ENCODE results near the gene GAS2L2.
"Not testable (repeated sequence)": the region's sequence is repeated elsewhere in the genome, so short reads cannot be mapped to it uniquely, and the experiment has no call there.

Gene GAS2L2

DNA sequence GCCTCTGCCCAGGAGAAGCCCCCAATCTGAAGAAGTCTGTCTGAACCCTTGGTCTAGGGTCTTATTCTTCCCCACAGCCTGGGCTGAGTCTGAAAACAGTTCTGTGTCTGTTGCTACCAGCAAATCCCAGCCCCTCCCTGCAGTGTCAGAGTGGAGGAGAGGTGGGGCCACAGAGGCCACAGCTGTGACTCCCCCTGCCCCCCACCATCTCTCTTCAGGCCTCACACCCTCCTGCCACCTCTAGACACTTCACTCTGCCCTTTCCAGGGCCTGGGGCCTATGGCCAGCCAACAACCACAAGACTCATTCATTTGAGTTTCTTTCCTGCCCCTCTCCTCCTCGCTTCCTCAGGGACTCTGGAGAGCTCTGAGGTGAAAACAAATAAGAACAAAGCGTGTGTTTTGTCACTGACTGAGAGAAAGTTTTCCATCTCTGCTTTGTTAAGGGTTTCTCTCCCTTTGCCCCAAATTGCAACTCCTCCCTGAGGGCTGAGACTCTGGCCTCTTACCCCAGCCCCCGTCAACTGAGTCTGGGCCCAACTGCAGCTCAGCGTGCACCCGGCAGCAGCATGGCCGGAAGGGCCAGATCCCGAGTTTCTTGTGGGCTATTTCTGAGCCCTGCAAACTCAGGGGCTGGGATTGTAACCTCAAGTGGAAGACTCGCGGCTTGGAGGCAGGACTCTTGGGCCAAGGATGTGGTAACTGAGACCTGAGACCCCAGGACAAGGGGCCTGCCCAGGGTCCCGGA lies 20.8 kb upstream of the GAS2L2 start:
- peak in 1 of 56 donors; percentile 14 for DNase-seq

DNA sequence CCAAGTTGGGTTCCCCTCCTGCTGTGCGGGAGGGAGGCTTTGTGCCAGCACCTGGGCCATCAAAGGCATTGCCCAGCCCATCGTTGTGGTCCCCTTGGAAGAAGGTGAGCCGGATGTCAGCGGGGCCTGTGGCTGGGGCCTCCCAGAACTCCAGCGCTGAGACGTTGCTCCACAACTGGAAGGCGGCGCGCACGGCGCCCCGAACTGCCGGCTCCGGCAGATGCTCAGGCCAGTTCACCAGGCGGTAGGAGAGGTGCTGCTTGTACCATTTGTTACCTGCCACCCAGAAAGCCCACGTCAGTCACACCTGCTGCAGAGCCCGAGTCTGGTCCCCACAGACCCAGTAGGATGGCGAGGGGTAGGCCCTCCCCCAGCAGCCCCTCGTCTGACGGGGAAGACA lies 20.1 kb upstream of the GAS2L2 start:
- DNase-seq, result no peak

DNA sequence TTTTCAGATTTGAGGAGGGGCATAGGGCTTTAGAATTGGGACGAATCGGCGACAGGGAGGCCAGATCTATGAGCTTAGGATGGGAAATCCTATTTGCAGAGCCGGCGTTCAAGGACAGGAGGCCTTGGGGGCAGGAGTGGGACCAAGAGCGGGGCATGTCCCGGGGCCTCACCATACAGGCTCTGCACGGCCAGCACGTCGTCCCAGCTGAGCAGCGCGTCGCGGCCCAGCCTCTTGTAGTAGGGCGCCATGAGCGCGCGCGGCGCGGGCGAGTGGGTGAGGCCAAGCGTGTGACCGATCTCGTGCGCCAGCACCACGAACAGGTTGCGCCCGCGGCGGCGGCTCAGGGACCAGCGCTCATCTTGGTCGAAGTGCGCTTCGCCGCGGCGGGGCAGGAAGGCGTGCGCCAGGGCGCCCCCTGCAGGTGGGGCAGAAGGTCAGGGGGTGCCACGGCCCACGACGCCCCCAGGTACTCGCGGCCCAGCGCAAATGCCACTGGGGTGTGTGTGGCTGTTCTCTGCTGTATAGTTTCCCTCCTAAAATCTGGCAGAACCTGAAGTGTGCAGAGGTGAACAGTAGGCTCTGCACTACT lies 17.0 kb upstream of the GAS2L2 start:
- DNase-seq, result no peak

DNA sequence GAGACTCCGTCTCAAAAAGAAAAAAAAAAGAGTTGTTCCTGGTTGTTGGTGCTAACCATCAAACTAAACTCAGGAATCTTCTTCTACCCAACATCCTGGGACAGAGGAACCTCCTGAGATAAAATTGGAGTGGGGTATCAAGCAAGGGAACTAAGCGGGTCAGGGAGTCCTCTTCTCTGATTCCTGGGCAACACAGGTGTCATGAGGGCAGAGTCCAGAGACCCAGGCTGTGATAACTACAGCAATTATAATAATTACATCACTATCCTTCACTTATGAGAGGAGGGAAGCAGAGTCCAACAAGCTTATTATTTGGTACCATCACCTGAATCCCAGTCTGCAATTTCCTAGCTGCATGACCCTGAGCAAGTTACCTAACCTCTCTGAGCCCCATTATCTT lies 15.8 kb upstream of the GAS2L2 start:
- DNase-seq, result no peak

DNA sequence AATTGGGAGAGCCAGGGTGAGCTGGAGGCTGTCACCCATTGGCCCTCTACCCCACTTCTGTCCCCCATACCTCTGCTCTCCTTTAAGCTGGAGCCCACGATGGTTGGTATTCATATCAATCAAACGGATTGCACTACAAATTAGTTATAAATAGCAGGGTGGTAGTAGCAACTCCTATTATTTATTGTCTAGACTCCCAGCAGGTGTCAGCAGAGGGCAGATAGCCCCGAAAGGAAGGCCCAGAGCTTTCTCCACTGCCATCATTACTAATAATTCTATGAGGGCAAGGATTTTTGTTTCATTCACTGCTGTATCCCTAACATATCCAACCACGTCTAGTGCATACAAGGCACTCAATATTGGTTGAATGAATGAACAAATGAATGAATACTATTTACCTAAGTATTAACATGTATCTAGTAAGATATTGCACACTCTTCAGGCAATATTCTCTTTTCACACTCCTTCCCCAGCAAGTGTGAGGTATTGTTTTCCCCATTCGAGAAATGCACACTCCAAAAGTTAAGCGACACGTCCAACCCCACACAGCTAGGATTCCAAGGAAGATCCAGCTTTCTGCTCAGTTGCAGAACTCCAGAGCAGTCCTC lies 14.0 kb upstream of the GAS2L2 start:
- peak in 10 of 56 donors; percentile 3 to 48 (median 14) for DNase-seq

DNA sequence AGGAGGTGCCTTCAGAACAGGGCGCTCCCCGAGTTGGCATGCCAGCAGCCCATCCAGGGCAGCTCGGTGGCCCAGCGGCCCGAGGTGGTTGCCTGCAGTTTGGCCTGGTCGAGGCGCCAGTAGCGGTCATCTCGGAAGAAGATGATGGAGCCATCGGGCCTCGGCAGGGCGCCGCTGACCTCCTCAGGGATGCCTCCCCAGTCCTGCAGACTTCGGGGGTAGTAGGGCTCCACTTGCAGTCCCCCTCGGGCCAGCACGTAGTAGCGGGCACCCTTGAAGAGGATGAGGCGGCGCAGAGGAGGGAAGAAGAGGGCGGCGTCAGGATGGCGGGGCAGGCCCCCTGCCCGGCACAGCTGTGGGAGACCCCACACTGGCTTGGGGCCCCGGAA lies 13.4 kb upstream of the GAS2L2 start:
- DNase-seq, result no peak

DNA sequence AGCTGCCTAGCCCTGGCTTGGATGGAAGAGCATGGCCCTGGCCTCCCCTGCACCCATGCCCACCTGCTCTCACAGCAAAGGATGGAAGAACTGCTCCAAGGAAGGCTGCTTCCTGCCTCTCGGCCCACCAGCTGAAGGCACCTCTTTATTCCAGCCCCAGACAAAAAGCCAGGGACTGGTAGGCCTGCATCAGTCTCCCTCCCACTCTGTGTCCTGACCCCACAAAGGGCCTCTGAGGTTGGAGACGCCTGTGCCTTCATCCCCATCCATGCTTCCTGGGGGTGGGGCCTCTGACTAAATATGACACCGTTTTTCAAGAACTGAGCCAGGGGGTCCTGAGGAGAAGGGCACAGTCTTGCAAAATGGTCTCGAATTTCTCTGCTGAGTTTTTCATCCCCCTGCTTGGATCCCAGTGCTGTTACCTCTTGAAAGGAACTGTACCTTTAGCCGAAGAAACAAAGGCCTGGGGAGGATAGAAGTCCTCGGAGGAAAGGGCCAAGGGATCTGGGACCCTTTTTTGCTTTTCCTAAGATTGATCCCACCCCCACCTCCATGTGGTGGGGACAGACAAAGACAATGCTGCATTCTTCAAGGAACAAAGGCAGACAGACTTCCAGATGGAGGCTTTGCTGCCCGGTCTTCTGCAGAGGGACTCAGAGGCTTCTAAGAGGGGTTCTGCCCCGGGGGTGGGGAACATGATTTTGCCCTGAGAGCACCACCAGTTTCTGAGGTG lies 12.9 kb upstream of the GAS2L2 start:
- no peak for DNase-seq

DNA sequence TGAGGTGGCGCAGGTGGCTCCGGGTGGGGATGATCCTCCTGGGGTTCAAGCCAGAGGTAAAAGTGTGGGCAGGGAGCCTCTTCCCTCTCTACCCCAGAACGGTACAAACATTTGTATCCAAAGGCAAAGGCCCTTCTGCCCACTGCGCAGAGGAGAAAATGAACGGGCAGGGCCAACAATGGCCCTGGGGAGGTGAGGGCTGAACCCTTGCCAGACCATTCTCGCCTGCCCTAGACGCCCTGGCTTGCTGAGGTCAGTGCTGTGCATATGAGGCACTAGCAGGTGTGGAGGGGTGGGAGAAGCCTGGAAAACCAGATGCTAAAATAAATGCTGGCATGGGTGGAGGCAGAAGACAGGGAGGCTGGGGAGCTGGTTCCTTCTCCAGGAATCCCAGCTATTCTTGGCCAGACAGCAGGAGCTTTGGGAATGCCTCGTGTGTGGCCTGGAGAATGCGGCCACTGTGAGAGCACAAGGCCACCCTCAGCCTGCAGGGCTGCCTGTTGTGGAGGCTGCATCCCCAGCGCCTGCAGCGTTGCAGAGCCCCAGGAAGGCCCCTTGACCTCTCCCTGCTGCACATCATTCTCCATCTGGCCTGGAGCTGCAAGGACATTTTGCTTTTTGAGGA lies 12.2 kb upstream of the GAS2L2 start:
- no peak for DNase-seq

DNA sequence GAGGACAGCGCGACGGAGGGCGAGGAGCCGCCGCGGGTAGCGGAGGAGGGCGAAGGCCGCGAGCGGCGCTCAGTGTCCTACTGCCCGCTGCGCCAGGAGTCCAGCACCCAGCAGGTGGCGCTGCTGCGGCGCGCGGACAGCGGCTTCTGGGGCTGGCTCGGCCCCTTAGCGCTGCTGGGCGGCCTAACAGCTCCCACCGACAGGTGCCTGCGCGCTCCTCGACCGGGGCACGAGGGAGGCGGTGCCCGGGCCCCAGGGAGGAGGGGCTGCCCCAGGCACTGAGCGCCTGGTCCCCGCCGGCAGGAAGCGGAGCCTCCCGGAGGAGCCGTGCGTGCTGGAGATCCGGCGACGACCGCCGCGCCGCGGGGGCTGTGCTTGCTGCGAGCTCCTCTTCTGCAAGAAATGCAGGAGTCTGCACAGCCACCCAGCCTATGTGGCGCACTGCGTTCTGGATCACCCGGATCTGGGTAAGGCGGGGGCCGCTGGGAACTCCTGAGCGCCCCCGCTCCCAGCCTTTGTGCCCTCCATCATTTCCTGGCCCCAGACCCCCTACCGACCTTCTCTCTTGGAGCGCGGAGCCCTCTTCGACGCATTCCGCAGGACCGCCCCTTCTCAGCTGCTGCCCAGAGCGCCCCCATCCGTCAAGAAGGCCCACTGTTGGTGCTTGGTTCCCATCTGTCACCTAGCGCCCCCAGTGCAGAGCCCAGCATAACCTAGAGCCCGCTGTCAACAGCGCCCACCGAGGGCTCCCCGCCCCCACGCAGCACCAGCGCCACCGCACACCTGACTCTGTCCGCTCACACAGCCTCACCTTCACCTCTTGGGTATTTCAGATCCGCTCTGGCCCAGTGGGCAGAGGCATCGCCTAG lies 11.3 kb upstream of the GAS2L2 start:
- DNase-seq, result peak in 53 of 56 donors; percentile 27 to 88 (median 68)

DNA sequence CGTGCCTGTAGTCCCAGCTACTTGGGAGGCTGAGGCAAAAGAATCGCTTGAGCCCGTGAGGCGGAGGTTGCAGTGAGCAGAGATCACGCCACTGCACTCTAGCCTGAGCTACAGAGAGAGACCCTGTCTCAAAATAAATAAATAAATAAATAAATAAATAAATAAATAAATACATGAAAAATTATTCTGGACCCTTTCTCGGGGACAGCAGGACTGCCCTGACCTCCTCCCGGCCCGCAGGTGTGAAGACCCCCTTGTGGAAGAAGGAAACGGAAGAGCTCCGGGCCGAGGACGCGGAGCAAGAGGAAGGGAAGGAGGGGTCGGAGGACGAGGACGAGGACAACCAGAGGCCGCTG lies 10.7 kb upstream of the GAS2L2 start:
- no peak for DNase-seq

DNA sequence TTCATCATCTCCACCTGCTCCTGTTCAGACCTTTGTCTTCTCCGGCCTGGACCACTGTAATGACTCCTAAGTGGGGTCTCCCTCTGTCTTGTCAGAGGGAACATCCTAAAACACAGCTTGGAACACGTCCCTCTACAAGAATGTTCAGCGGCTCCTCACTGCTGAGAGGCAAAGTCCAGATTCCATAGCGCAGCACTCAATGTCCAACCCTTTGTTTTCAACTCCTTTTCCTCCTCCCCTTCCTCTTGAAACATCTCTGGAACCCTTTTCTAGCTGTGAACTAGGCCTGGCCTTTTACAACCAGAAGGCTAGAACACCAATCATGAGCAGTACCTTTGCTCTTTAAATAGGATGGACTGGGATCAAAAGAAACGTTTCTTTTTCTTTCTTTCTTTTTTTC lies 8.6 kb upstream of the GAS2L2 start:
- no peak for DNase-seq

DNA sequence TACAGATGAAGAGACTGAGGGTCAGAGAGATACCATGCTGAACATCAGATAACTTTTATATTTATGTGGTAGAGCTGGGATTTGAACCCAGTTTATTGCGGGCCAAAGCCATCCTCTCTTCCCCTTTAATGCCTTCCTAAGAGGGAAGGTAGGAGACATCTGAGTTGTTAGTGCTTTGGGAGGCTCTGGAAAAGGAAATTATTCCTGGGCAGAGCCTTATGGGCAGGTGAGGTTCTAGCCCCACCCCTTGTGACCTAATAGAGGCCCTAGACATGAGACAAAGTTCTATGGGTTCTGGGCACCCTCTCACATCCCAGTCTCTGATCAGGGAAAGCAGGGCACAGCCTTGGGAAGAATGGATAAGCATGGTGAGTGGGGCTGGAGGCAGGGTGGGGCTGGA lies 7.5 kb upstream of the GAS2L2 start, which contains the start of gene C17orf50:
Gene C17orf50 (plus strand): TSS at position 301 of the 400 bp plus-strand sequence. CDS start 55 bp downstream, at position 356.
- no peak for DNase-seq

DNA sequence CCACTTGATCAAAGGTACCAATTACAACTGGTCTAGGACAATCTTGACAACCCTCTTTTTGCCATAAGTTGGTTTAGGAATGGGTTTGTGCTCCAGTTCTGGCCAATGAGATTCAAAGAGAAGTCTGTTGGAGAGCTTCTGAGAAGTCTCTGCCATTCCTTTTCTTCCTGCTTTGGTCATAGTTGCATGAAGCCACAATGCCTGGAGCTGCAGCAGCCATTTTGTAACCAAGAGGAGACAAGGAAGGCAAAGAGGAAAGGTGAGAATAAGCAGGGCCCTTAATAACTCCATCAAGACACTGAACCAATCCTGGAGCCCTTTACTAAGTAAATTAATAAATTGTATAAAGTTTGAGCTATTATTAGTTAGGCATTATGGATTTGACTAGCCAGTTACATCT lies 4.2 kb upstream of the GAS2L2 start:
- no peak for DNase-seq

DNA sequence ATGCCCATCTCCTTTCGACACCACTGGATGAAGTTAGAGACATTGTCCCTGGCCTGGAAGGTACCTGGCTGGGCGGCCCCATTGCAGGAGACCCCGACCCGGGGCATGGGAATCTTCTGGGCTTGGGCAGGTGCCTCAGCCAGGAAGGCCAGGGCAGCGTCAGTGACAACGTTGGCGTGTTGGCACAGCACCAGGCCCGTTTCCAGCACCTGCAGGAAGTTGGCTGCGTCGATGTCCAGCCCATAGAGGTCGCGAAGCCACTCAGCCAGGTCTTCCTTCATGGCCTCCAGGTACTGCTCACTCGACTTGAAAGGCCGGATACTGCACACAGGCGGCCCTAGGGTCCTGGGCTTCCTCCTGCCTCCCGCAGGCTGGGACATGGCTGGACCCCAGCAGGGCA lies 568 bp downstream of the GAS2L2 start:
- no peak for DNase-seq

DNA sequence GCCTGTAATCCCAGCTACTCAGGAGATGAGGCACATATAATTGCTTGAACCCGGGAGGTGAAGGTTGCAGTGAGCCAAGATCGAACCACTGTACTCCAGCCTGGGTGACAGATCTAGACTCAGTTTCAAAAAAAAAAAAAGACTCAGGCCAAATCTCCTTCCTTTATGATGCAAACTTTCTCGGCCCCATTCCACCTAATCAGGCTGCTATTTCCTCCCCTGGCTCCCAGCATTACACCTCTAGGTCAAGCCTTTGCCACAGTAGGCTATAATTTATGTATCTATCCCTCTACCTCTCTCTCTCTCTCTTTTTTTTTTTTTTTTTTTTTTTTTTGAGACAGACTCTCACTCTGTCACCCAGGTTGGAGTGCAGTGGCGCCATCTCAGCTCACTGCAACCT lies 1.5 kb downstream of the GAS2L2 start:
- DNase-seq, result not testable (repeated sequence)

DNA sequence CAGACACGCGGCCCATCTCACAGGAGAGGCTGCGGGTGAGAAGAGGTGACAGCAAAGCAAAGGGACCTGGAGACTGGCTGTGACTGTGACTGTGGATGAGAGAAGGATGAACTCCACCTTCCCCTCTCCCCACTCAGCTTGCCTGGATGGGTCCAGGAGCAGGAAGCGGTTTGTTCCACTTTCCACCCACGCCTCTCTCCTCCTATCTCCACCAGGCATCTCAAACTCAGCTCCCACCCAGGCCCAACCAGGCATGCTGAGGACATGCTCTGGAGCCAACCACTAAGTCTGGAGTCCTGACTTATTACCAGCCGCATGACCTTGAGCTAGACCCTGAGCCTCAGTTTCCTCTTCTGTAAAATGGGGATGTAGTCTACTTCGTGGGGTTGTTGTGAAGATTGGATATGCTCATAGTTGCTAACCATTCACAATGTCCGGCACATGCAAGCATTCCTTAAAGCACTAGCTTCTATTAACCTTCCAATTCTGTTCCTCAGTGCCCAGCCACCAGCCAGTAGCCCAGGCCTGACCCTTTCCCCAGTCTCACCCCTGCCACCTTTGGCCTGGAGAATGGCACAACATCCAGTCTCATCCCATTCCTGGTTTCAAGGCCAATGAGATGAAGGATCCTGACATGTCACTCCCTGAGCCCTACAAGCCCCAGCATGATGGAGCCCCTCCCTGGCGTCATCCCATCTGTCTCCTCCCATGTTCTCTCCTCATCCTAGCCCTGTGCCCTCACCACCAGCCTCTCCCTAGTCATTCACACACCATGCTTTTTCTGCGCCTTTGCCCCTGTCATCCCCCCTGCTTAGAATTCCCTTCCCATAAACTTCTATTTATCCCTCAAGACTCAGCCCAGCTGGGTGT lies 2.3 kb downstream of the GAS2L2 start:
- no peak for DNase-seq

DNA sequence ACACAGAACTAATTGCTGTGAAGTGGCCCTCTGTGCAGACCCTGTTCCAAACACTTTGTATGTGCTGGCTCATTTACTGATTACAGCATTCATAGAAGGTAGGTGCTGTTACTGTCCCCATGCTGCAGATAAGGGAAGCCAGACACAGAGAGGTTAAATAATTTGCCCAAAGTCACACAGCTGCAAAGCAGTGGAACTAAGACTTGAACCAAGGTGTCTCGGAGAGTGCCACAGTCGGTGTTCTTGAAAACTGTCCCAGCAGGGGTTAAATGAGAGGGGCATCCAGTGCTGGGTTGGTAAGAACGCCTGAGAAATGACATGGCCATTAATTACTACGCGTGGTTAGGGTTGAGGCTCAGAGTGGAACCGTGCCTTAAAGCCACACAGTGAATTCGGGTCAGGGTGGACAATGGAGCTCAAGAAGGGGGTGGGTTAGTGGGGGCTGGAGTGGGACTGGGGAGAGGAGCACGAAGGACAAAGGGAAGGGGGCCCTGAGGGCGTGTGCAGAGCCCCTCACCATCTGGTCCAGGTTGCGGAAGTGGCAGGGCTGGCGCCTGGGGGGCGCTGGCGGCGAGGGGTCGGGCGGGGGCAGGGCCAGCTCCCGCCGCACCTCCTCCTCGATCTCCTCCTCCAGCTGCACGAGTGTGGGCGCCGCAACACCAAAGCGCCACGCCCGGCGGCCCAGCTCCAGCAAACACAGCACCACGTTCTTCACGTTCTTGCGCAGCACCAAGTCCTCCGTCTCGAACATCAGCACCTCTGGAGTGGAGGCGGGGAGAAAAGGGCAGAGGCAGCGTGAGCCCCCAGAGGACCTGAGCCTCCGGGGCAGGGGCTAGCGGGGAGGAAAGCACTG lies 3.3 kb downstream of the GAS2L2 start:
- peak in 3 of 56 donors; percentile 16 to 24 (median 19) for DNase-seq

DNA sequence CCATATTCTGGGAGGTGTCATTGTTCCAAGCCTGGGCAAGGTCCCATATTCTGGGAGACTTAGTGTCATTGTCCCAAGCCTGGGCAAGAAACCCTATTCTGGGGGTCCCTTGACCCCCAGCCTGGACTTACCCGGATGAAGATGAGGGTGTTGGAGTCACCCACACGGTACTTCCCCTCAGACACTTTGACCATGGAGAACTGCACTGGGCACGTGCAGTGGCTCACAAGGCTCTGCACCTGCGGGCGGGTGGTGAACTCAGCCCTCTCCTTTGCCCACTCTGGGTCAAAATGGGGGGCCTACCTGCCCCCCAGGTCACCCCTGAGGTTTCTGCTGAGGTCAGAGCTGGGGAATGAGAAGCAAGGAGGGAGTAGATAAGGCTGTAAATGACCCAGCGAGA lies 4.1 kb downstream of the GAS2L2 start:
- no peak for DNase-seq

Measured in nucleus accumbens (tissue), 56 donors.